SH-SY5Y (cell line): ENCODE data around the gene SYMPK.

Experiments used
- GATA2 ChIP-seq: IDR thresholded peaks from 2 replicates; pipeline ENCODE4 v1.6.1; 2011; ENCODE audit warnings: mild to moderate bottlenecking, low read depth, low read length
- GATA3 ChIP-seq: IDR thresholded peaks from 2 replicates; pipeline ENCODE4 v1.6.1; 2011; ENCODE audit warnings: low read depth, mild to moderate bottlenecking, low read length, moderate library complexity

GRCh38 chr19:45794627-45795026 lies 68.3 kb downstream of the SYMPK start:
- TF ChIP-seq GATA2 = no peak
- TF ChIP-seq GATA3 = no peak
